OCI-LY3 (cell line): ENCODE results near the gene CHI3L2.

Experiments used
- H2AFZ ChIP-seq: fragments of 200-600, 300-600 bp; shearing (Covaris generic); 2 replicates; pipeline ENCODE4 v1.6.0; 2014; ENCODE audit warnings: antibody characterized with exemption, low read depth, low read length
- H3K27ac ChIP-seq: fragments of 200-600, 300-600 bp; sonication (generic); 2 replicates; pipeline ENCODE4 v1.5.1; 2014; ENCODE audit warnings: mild to moderate bottlenecking, low read length, moderate library complexity, mixed read lengths
- H3K27me3 ChIP-seq: fragments of 200-600, 300-600 bp; sonication (generic); 2 replicates; pipeline ENCODE4 v1.6.1; 2014; ENCODE audit warnings: low read depth, low read length, mixed read lengths
- H3K36me3 ChIP-seq: fragments of 200-600, 300-600 bp; sonication (generic); replicated peaks from 2 replicates; pipeline ENCODE3; 2014; ENCODE audit warnings: low read depth, low read length, mixed read lengths
- H3K4me1 ChIP-seq: fragments of 300-600, 200-600 bp; sonication (generic); 2 replicates; pipeline ENCODE4 v1.6.1; 2014; ENCODE audit warnings: low read length, mixed read lengths
- H3K4me2 ChIP-seq: fragments of 200-600, 300-600 bp; sonication (generic); 2 replicates; pipeline ENCODE4 v1.6.1; 2014; ENCODE audit warnings: low read length, mixed read lengths
- H3K4me3 ChIP-seq: fragments of 300-600, 200-600 bp; sonication (generic); 2 replicates; pipeline ENCODE4 v1.5.1; 2014; ENCODE audit warnings: antibody characterized with exemption, mild to moderate bottlenecking, low read length, moderate library complexity
- H3K79me2 ChIP-seq: fragments of 300-600, 200-600 bp; shearing (Covaris generic); 2 replicates; pipeline ENCODE4 v1.6.1; 2014; ENCODE audit warnings: mild to moderate bottlenecking, low read length, mixed read lengths
- H3K9ac ChIP-seq: fragments of 300-600, 200-600 bp; shearing (Covaris generic); 2 replicates; pipeline ENCODE4 v1.6.0; 2014; ENCODE audit warnings: mild to moderate bottlenecking, low read length, moderate library complexity
- H3K9me3 ChIP-seq: fragments of 200-600, 300-600 bp; shearing (Covaris generic); 2 replicates; pipeline ENCODE4 v1.6.1; 2014; ENCODE audit warnings: low read length, mixed read lengths; ENCODE audit not compliant: insufficient read depth
- H4K20me1 ChIP-seq: fragments of 200-600, 300-600 bp; sonication (generic); 2 replicates; pipeline ENCODE4 v1.6.1; 2016; ENCODE audit warnings: low read length, mixed read lengths; ENCODE audit not compliant: insufficient read depth
- CTCF ChIP-seq: fragments of 200-600, 300-600 bp; sonication (generic); IDR thresholded peaks from 2 replicates; pipeline ENCODE4 v1.5.1; 2014; ENCODE audit warnings: antibody characterized with exemption, low read length, low read depth
- EZH2phosphoT487 ChIP-seq: fragments of 200-600 bp; shearing (Covaris generic); IDR thresholded peaks from 2 replicates; pipeline ENCODE4 v1.6.1; 2018; ENCODE audit warnings: antibody characterized with exemption, mixed run types, low read depth

CHI3L2 gene

GRCh38 chr1:111249960-111250359, 22.4 kb downstream of the CHI3L2 start:
- Histone ChIP-seq H3K79me2 (no peaks in the 10 kb centered on the region), H3K9ac (no peak overlapping the region), H3K27ac (no peak overlapping the region), H3K4me1 (no peaks in the 10 kb centered on the region), H3K9me3 (no peaks in the 10 kb centered on the region), H3K4me3 (no peak overlapping the region), H2AFZ (no peak overlapping the region), H4K20me1 (no peaks in the 10 kb centered on the region), H3K36me3 (no peaks in the 10 kb centered on the region), H3K4me2 (no peak overlapping the region), H3K27me3 (0 out of 2 replicates have a peak, but pooled peaks cover 3% of the 10 kb centered on the region)
- TF ChIP-seq CTCF = no peak
- TF ChIP-seq EZH2phosphoT487 = no peak

- H2AFZ ChIP-seq = no peak overlapping the region
- H3K27me3 ChIP-seq = 0 out of 2 replicates have a peak, but pooled peaks cover 3% of the 10 kb centered on the region
- H3K9me3 ChIP-seq = no peaks in the 10 kb centered on the region
- H3K79me2 ChIP-seq = no peaks in the 10 kb centered on the region
- H3K4me1 ChIP-seq = no peaks in the 10 kb centered on the region
- H3K27ac ChIP-seq = no peak overlapping the region
- no peak for TF ChIP-seq CTCF
- no peak for TF ChIP-seq EZH2phosphoT487
- H3K4me3 ChIP-seq = no peak overlapping the region
- H3K36me3 ChIP-seq = no peaks in the 10 kb centered on the region
- H3K9ac ChIP-seq = no peak overlapping the region
- no peak overlapping the region for H3K4me2 ChIP-seq
- no peaks in the 10 kb centered on the region for H4K20me1 ChIP-seq
Measured at GRCh38 chr1:111251570-111251969, 24.1 kb downstream of the CHI3L2 start.

- no peaks in the 10 kb centered on the region for H3K9me3 ChIP-seq
- H3K79me2 ChIP-seq = no peaks in the 10 kb centered on the region
- H3K4me1 ChIP-seq = no peaks in the 10 kb centered on the region
- no peaks in the 10 kb centered on the region for H3K36me3 ChIP-seq
- H3K9ac ChIP-seq = no peak overlapping the region
- no peaks in the 10 kb centered on the region for H4K20me1 ChIP-seq
- H3K27me3 ChIP-seq = 0 out of 2 replicates have a peak, but pooled peaks cover 3% of the 10 kb centered on the region
- H3K4me2 ChIP-seq = no peak overlapping the region
- H2AFZ ChIP-seq = no peak overlapping the region
- no peak for TF ChIP-seq EZH2phosphoT487
- no peak for TF ChIP-seq CTCF
- H3K4me3 ChIP-seq = no peak overlapping the region
- no peak overlapping the region for H3K27ac ChIP-seq
Measured at GRCh38 chr1:111252786-111253185, 25.3 kb downstream of the CHI3L2 start.

- H2AFZ ChIP-seq = no peak overlapping the region
- no peak overlapping the region for H3K27ac ChIP-seq
- H3K27me3 ChIP-seq = 0 out of 2 replicates have a peak, but pooled peaks cover 3% of the 10 kb centered on the region
- H3K4me2 ChIP-seq = no peak overlapping the region
- H3K9me3 ChIP-seq = no peaks in the 10 kb centered on the region
- no peak overlapping the region for H3K9ac ChIP-seq
- no peaks in the 10 kb centered on the region for H3K79me2 ChIP-seq
- no peaks in the 10 kb centered on the region for H3K36me3 ChIP-seq
- no peaks in the 10 kb centered on the region for H4K20me1 ChIP-seq
- H3K4me3 ChIP-seq = no peak overlapping the region
- TF ChIP-seq EZH2phosphoT487 = no peak
- no peak for TF ChIP-seq CTCF
- no peaks in the 10 kb centered on the region for H3K4me1 ChIP-seq
Measured at GRCh38 chr1:111253876-111254275, 26.4 kb downstream of the CHI3L2 start.
